ENCODE results near the gene MAPKAP1.

The MAPKAP1 gene

GRCh38 chr9:125431012-125431305, 276.0 kb downstream of the MAPKAP1 start:
- no peaks in the 10 kb centered on the region for H3K9me2 ChIP-seq (ENCODE audit: low read depth, low read length)
- H2AFZ ChIP-seq (ENCODE audit: low read length) = no peak overlapping the region
- H3K4me3 ChIP-seq (ENCODE audit: low read depth, low read length, poor library complexity, severe bottlenecking) = no peak overlapping the region
- no peaks in the 10 kb centered on the region for H3K79me2 ChIP-seq (ENCODE audit: insufficient read depth, low read length)
- H3K27me3 ChIP-seq (ENCODE audit: insufficient read depth, low read length) = no peaks in the 10 kb centered on the region
- no peaks in the 10 kb centered on the region for H3K9me3 ChIP-seq (ENCODE audit: low read length)
- no peaks in the 10 kb centered on the region for H3F3A ChIP-seq (ENCODE audit: insufficient read depth, low read length)
- H3K4me2 ChIP-seq (ENCODE audit: low read length) = no peak overlapping the region
- H3K36me3 ChIP-seq (ENCODE audit: insufficient read depth, low read length) = no peaks in the 10 kb centered on the region
- no peak overlapping the region for H3K9ac ChIP-seq (ENCODE audit: low read length)
- no peak overlapping the region for H3K27ac ChIP-seq (ENCODE audit: low read depth, low read length, poor library complexity, severe bottlenecking)
- no peaks in the 10 kb centered on the region for H4K20me1 ChIP-seq (ENCODE audit: insufficient read depth, low read length)
- TF ChIP-seq CTCF (IDR thresholded peaks at IDR 0.05; ENCODE audit: low read length) (no peak), EZH2 (IDR thresholded peaks at IDR 0.05; ENCODE audit: borderline replicate concordance, low read length) (no peak)
- peaks cover 22% of the 10 kb centered on the region for H3K4me1 ChIP-seq (ENCODE audit: insufficient read depth, low read length, severe bottlenecking)

- no peak overlapping the region for H2AFZ ChIP-seq (ENCODE audit: low read length)
- H3F3A ChIP-seq (ENCODE audit: insufficient read depth, low read length) = no peaks in the 10 kb centered on the region
- no peaks in the 10 kb centered on the region for H3K79me2 ChIP-seq (ENCODE audit: insufficient read depth, low read length)
- no peaks in the 10 kb centered on the region for H3K9me2 ChIP-seq (ENCODE audit: low read depth, low read length)
- no peaks in the 10 kb centered on the region for H3K36me3 ChIP-seq (ENCODE audit: insufficient read depth, low read length)
- no peak overlapping the region for H3K4me3 ChIP-seq (ENCODE audit: low read depth, low read length, poor library complexity, severe bottlenecking)
- TF ChIP-seq EZH2 (IDR thresholded peaks at IDR 0.05; ENCODE audit: borderline replicate concordance, low read length) (no peak), CTCF (IDR thresholded peaks at IDR 0.05; ENCODE audit: low read length) (no peak)
- no peaks in the 10 kb centered on the region for H4K20me1 ChIP-seq (ENCODE audit: insufficient read depth, low read length)
- H3K9me3 ChIP-seq (ENCODE audit: low read length) = no peaks in the 10 kb centered on the region
- H3K4me2 ChIP-seq (ENCODE audit: low read length) = no peak overlapping the region
- H3K27me3 ChIP-seq (ENCODE audit: insufficient read depth, low read length) = no peaks in the 10 kb centered on the region
- H3K27ac ChIP-seq (ENCODE audit: low read depth, low read length, poor library complexity, severe bottlenecking) = no peak overlapping the region
- peaks cover 22% of the 10 kb centered on the region for H3K4me1 ChIP-seq (ENCODE audit: insufficient read depth, low read length, severe bottlenecking)
- H3K9ac ChIP-seq (ENCODE audit: low read length) = no peak overlapping the region
Observed at GRCh38 chr9:125430161-125431011, 276.6 kb downstream of the MAPKAP1 start.

DNA sequence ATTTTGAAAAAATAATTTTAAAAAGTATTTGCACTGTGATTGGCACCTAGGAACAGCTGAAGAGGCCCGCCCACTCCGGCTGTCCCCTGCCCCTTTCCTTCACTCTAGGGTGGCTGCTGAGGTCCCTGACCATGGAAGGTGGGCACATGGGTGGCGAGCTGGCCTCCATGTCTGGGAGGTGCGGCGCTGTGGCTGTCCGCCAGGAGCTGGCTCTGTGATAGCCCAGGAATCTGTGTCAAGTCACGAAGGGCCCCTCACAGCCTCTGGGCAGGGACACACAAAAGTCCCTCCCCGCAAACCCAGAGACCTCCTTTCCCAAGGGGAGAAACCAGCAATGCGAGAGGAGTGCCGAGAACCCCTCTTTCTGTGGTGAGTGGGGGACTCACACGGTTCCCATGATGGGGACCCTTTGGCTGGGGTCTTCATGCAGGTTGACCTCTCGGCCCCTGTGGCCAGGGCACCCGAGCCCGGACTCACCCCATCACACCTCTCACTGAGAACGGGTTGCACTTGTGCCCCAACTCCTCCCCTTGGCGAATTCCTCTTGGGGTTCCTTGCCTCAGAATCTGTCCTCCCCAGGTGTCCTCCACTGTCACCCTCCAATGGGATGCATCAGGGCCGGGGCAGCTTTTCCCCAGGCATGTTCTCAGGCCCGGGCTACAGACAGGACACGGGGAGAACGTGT, 277.4 kb downstream of the MAPKAP1 start:
- Histone ChIP-seq H3K36me3 (ENCODE audit: insufficient read depth, low read length) (no peaks in the 10 kb centered on the region), H3K27me3 (ENCODE audit: insufficient read depth, low read length) (no peaks in the 10 kb centered on the region), H3K27ac (ENCODE audit: low read depth, low read length, poor library complexity, severe bottlenecking) (no peak overlapping the region), H3K9ac (ENCODE audit: low read length) (no peak overlapping the region), H3K79me2 (ENCODE audit: insufficient read depth, low read length) (no peaks in the 10 kb centered on the region), H4K20me1 (ENCODE audit: insufficient read depth, low read length) (no peaks in the 10 kb centered on the region), H3K4me3 (ENCODE audit: low read depth, low read length, poor library complexity, severe bottlenecking) (no peak overlapping the region), H3K4me2 (ENCODE audit: low read length) (no peak overlapping the region), H2AFZ (ENCODE audit: low read length) (no peak overlapping the region), H3F3A (ENCODE audit: insufficient read depth, low read length) (no peaks in the 10 kb centered on the region), H3K9me2 (ENCODE audit: low read depth, low read length) (no peaks in the 10 kb centered on the region), H3K4me1 (ENCODE audit: insufficient read depth, low read length, severe bottlenecking) (peaks cover 22% of the 10 kb centered on the region), H3K9me3 (ENCODE audit: low read length) (no peaks in the 10 kb centered on the region)
- no peak for TF ChIP-seq CTCF (IDR thresholded peaks at IDR 0.05; ENCODE audit: low read length)
- TF ChIP-seq EZH2 (IDR thresholded peaks at IDR 0.05; ENCODE audit: borderline replicate concordance, low read length) = no peak
